Testis (tissue), 3 donors: ENCODE results near the gene PAX8. TPM values are rescaled to one million over a fixed set of nuclear protein-coding genes. Genes with fewer than 3 reads are reported as not detected.

ENCODE experiments used
- DNase-seq: peaks from one replicate; pipeline ENCODE4 v3.0.0-alpha.2; 2019
- H3K27ac ChIP-seq, 2 donors: fragments of 200-600 bp; sonication (generic); one replicate each; pipeline ENCODE4 v1.5.1; 2019
- H3K27me3 ChIP-seq: fragments of 200-600 bp; sonication (generic); one replicate; pipeline ENCODE4 v1.5.1; 2019
- H3K36me3 ChIP-seq: fragments of 200-600 bp; sonication (generic); one replicate; pipeline ENCODE4 v1.5.1; 2017; ENCODE audit warnings: low read depth; ENCODE audit errors: missing control alignments
- H3K4me1 ChIP-seq: fragments of 200-600 bp; sonication (generic); one replicate; pipeline ENCODE4 v1.5.1; 2019
- H3K4me3 ChIP-seq, 2 donors: fragments of 200-600 bp; sonication (generic); one replicate each; pipeline ENCODE4 v1.5.1; 2017 to 2019
- H3K9me3 ChIP-seq: fragments of 200-600 bp; sonication (generic); one replicate; pipeline ENCODE4 v1.5.1; 2017
- CTCF ChIP-seq, 3 experiments: fragments of 450-650 bp in 2 of 3; fragments of 200-600 bp in 1 of 3; sonication (generic) in 1 of 3; IDR thresholded peaks; one replicate each; pipeline ENCODE4 v1.5.1; 2016 to 2019; ENCODE audit warnings: antibody characterized with exemption in 3 of 3, mild to moderate bottlenecking in 2 of 3, moderate library complexity in 1 of 3
- POLR2A ChIP-seq: fragments of 450-650 bp; IDR thresholded peaks from one replicate; pipeline ENCODE4 v1.6.1; 2017; ENCODE audit warnings: antibody characterized with exemption, mild to moderate bottlenecking, moderate library complexity
- WGBS, 2 donors: methylation state at CpG; one replicate each; pipeline ENCODE4 v1.1.5; 2018; 5-methylcytosine and 5-hydroxymethylcytosine counted together
- intact Hi-C: fragments of 100-400 bp; cut with DNase I; formaldehyde crosslinking; loops from one replicate; pipeline ENCODE4 v1.15.1; 2023; ENCODE audit warnings: low total_unique reads
- polyA plus RNA-seq: library from polyadenylated mRNA; stranded (reverse); fragments of 350-450 nt; fragmentation: Illumina TruSeq; extraction: RNeasy Lipid Tissue Mini Kit (QIAGEN cat#74804); gene quantifications from one replicate; pipeline ENCODE4 v1.2.3, GENCODE V29; 2014; ENCODE audit warnings: low read depth, low replicate concordance; ENCODE audit not compliant: insufficient read depth
- total RNA-seq, 2 donors: library from RNA; depleted of rRNA; stranded (reverse); fragments of >200 nt; gene quantifications; one replicate each; pipeline ENCODE4 v1.2.3, GENCODE V29; 2016

The PAX8 gene
- total and polyA plus RNA-seq, 3 donors from 2014 or later: 4.7 to 22.3 (median 5.4) TPM

- no peak overlapping the region for H3K4me3 ChIP-seq
- no peaks in the 10 kb centered on the region for H3K9me3 ChIP-seq
- peaks cover 24% of the 10 kb centered on the region for H3K4me1 ChIP-seq
- H3K27me3 ChIP-seq: no peaks in the 10 kb centered on the region
- no peak overlapping the region for H3K27ac ChIP-seq
- WGBS, 2 donors: 90 to 92% methylated on average over 14 of the region's 14 CpGs
- TF ChIP-seq POLR2A (no peak), CTCF (IDR thresholded peaks at IDR 0.05) (no peak)
- no peaks in the 10 kb centered on the region for H3K36me3 ChIP-seq
- DNase-seq: no peak
- intact Hi-C loops: no loop called here
Measured at GRCh38 chr2:113213061-113213930, 65.4 kb downstream of the PAX8 start.

GRCh38 chr2:113212245-113213060, 66.3 kb downstream of the PAX8 start:
- no peak for TF ChIP-seq CTCF (IDR thresholded peaks at IDR 0.05)
- no peak for TF ChIP-seq POLR2A
- 34 to 49% methylated on average over 26 of the region's 26 CpGs for WGBS, 2 donors
- peak overlapping the region in 1 of 2 donors; percentile 56 for H3K27ac ChIP-seq
- peaks cover 16% of the 10 kb centered on the region for H3K4me1 ChIP-seq
- peak; percentile 45 for DNase-seq
- H3K36me3 ChIP-seq: no peaks in the 10 kb centered on the region
- no peak overlapping the region for H3K4me3 ChIP-seq
- no peaks in the 10 kb centered on the region for H3K27me3 ChIP-seq
- intact Hi-C loops: no loop called here
- H3K9me3 ChIP-seq: no peaks in the 10 kb centered on the region

- H3K9me3 ChIP-seq: no peaks in the 10 kb centered on the region
- intact Hi-C loops: no loop called here
- peaks cover 16% of the 10 kb centered on the region for H3K4me1 ChIP-seq
- peak overlapping the region in 1 of 2 donors; percentile 59 for H3K27ac ChIP-seq
- no peaks in the 10 kb centered on the region for H3K36me3 ChIP-seq
- WGBS, 2 donors: 78 to 82% methylated on average over 13 of the region's 13 CpGs
- no peak for DNase-seq
- H3K4me3 ChIP-seq: no peak overlapping the region
- no peak for TF ChIP-seq CTCF (IDR thresholded peaks at IDR 0.05)
- no peaks in the 10 kb centered on the region for H3K27me3 ChIP-seq
Measured at GRCh38 chr2:113211226-113212105, 67.3 kb downstream of the PAX8 start.

- H3K36me3 ChIP-seq: no peaks in the 10 kb centered on the region
- no peak overlapping the region for H3K4me3 ChIP-seq
- intact Hi-C loops: loop anchor here (10.0 kb wide), 1 partner anchor 75 kb away; no protein-coding TSS in a partner anchor
- no peak for TF ChIP-seq POLR2A
- no peak for TF ChIP-seq CTCF (IDR thresholded peaks at IDR 0.05)
- no peaks in the 10 kb centered on the region for H3K9me3 ChIP-seq
- H3K27me3 ChIP-seq: no peaks in the 10 kb centered on the region
- DNase-seq: no peak
- 88 to 91% methylated on average over 15 of the region's 15 CpGs for WGBS, 2 donors
- H3K4me1 ChIP-seq: peaks cover 16% of the 10 kb centered on the region
- H3K27ac ChIP-seq: no peak overlapping the region
Measured at GRCh38 chr2:113209646-113210171, 69.0 kb downstream of the PAX8 start.
